ENCODE data around the gene ERP44. TPM values are rescaled to one million over a fixed set of nuclear protein-coding genes. Genes with fewer than 3 reads are reported as not detected.

ERP44 gene
- total RNA-seq, 1 donor from 2014 or later = 16.2 TPM

DNA sequence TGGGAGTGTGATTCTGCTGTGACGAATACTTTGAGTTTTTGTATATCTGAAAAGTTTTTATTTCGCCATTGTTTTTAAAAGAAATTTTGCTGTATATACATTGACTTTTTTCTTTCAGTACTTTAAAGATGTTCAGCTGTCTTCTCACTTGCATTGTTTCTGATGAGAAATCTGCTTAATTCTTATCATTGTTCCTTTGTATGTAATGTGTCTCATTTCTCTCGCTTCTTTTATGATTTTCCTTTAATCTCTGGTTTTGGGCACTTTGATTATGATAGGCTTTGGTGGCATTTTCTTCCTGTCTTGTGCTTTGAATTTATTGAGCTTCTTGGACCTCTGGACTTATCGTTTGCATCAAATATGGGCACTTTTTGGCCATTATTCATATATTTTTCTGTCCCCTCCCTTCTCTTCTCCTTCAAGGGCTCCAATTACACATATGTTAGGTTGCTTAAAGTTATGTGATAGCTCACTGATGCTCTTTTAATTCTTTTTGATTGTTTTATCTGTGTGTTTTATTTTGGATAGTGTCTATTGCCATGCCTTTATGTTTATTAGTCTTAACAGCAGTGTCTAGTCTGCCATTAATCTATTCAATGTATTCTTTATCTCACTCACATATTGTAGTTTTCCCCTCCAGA is 161.7 kb downstream of the ERP44 start:
- no peak for DNase-seq

DNA sequence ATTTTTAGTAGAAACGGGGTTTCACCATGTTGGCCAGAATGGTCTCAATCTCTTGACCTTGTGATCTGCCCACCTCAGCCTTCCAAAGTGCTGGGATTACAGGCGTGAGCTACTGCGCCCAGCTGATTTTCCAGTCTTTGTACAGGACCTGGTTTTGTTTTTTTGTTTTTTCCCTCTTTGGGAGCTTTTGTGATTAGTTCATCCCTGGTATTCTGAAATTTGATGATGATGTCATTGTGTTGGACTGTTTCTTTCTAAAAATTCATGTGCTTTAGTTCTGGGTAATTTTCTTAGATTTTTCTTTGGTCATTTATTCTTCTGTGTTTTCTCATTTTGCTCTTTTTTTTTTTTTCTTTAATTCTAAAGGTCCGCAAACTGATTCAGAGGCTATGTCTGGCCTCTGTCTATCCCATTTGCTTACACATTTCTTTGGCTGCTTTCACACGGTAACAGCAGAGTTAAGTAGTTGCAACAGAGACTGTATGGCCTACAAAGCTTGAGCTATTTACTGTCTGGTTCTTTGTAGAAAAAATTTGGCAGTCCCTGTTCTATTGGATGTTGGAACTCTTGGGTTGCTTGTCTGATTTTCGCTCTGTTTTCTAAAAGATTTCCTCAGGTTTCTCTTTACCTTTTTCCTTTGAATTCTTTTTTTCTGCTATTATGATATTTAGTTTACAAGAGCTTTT is 167.5 kb downstream of the ERP44 start:
- DNase-seq = no peak

DNA sequence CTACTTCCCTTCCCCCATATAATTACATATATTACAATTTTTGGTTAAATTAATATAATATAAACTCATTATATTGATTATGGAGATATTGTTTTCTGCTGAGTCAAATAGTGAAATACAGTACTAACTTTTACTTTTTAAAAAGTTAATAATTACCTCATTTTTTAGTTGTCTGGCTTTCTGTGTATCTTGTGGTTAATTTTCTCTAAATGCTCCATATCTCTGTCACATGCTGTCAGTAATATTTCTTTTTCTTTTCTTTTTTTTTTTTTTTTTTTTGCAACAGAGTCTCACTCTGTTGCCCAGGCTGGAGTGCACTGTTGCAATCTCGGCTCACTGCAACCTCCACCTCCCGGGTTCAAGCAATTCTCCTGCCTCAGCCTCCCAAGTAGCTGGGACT is 169.1 kb downstream of the ERP44 start:
- DNase-seq = no peak

Small RNA genes within 50 kb of the gene (small RNA-seq; reads per million reads assigned to genes)
- not detected for gene RN7SL75P (ENCODE audit: low replicate concordance)

Other genes with a start within 250 kb of the ERP44 start
- 40.2 TPM for gene STX17, start 192.3 kb downstream of the ERP44 start, total RNA-seq
- 29.1 TPM for gene INVS, start 243 bp upstream of the ERP44 start, total RNA-seq